Psoas muscle (tissue), 8 donors: ENCODE measurements around the gene CKB. TPM values are rescaled to one million over a fixed set of nuclear protein-coding genes. Genes with fewer than 3 reads are reported as not detected.

Source experiments
- ATAC-seq, 4 donors: fragments of 200-7000 bp; cut with Tn5 transposase; one replicate each; pipeline ENCODE4 v1.9.1; 2020; ENCODE audit warnings: moderate library complexity in 3 of 4, mild to moderate bottlenecking in 2 of 4
- DNase-seq, 2 donors: peaks; one replicate each; pipeline ENCODE4 v3.0.0-alpha.2; 2020
- H3K27ac ChIP-seq: fragments of 200-600 bp; one replicate; pipeline ENCODE4 v1.8.0; 2022
- H3K27me3 ChIP-seq, 3 donors: fragments of 200-600 bp in 1 of 3; one replicate each; pipeline versions ENCODE4 v1.6.1 to v1.8.0; 2013 to 2022; ENCODE audit warnings: low read length in 2 of 3, mild to moderate bottlenecking in 2 of 3, moderate library complexity in 1 of 3; ENCODE audit not compliant: insufficient read depth in 3 of 3
- H3K36me3 ChIP-seq, 2 donors: fragments of 200-600 bp in 1 of 2; one replicate each; pipeline versions ENCODE4 v1.6.1 to v1.8.0; 2013 to 2022; ENCODE audit warnings: low read depth in 1 of 2, mild to moderate bottlenecking in 1 of 2, moderate library complexity in 1 of 2; ENCODE audit not compliant: insufficient read depth in 1 of 2
- H3K4me1 ChIP-seq: fragments of 200-600 bp; one replicate; pipeline ENCODE4 v1.8.0; 2022
- H3K4me3 ChIP-seq: fragments of 200-600 bp; one replicate; pipeline ENCODE4 v1.8.0; 2022; ENCODE audit warnings: mild to moderate bottlenecking
- H3K9me3 ChIP-seq: fragments of 200-600 bp; one replicate; pipeline ENCODE4 v1.8.0; 2022
- WGBS, 3 donors: extraction: QIAGEN DNeasy Blood & Tissue Kit; methylation state at CpG; one replicate each; pipeline versions ENCODE4 v1.1.6 to v1.1.7; 2013; 5-methylcytosine and 5-hydroxymethylcytosine counted together
- intact Hi-C, 2 donors: fragments of 100-400 bp; cut with DNase I; formaldehyde crosslinking; loops; one replicate each; pipeline versions ENCODE4 v1.11.0 to v1.14.2; 2022
- polyA plus RNA-seq, 3 donors: library from polyadenylated mRNA; stranded (reverse); fragments of 200-250 nt; gene quantifications; one replicate each; pipeline ENCODE4 v1.2.3, GENCODE V29; 2013
- total RNA-seq, 4 donors: library from RNA; stranded (reverse); fragmentation: NEBNext Ultra II Directional in 2 of 4; extraction: Animal tissue kit (Norgen Biotek cat#: 25700) in 2 of 4; gene quantifications; one replicate each; pipeline versions ENCODE4 v1.2.1 to v1.2.4, GENCODE V29; 2021 to 2023
- TF ChIP-seq, protein P1 (sequence below): fragments of 200-600 bp; IDR thresholded peaks from one replicate; pipeline ENCODE4 v1.8.0; 2022; ENCODE audit warnings: antibody characterized with exemption
- donor health status: healthy with polysubstance abuse.
- donor health status: DM: no; HTN: no; CAD: no; lungs with moderate emphysema.
- donor health status: Bipolar disorder and iron deficiency.
- donor health status: healthy.
- donor health status: DM: yes; HTN: yes; CAD: no.
- donor health status: DM: no; HTN: no; CAD: no.
- donor health status: DM: no; HTN: no; CAD: no.
- donor health status: DM: yes; HTN: yes; CAD: no.

CKB gene
- total and polyA plus RNA-seq, 7 donors: 19.5 to 383 (median 44.9) TPM

GRCh38 chr14:103501041-103501870, 21.4 kb downstream of the CKB start:
- DNase-seq (no peak), ATAC-seq (peak in 1 of 4 donors; percentile 36)
- peak overlapping the region; percentile 5 for H3K27ac ChIP-seq
- H3K27me3 ChIP-seq: no peaks in the 10 kb centered on the region
- peaks cover 7% of the 10 kb centered on the region for H3K4me1 ChIP-seq
- H3K4me3 ChIP-seq: no peak overlapping the region
- H3K36me3 ChIP-seq: peaks cover 10 to 86% of the 10 kb centered on the region in 2 donors
- TF ChIP-seq, protein P1, sequence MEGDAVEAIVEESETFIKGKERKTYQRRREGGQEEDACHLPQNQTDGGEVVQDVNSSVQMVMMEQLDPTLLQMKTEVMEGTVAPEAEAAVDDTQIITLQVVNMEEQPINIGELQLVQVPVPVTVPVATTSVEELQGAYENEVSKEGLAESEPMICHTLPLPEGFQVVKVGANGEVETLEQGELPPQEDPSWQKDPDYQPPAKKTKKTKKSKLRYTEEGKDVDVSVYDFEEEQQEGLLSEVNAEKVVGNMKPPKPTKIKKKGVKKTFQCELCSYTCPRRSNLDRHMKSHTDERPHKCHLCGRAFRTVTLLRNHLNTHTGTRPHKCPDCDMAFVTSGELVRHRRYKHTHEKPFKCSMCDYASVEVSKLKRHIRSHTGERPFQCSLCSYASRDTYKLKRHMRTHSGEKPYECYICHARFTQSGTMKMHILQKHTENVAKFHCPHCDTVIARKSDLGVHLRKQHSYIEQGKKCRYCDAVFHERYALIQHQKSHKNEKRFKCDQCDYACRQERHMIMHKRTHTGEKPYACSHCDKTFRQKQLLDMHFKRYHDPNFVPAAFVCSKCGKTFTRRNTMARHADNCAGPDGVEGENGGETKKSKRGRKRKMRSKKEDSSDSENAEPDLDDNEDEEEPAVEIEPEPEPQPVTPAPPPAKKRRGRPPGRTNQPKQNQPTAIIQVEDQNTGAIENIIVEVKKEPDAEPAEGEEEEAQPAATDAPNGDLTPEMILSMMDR: no peak
- intact Hi-C loops: no loop called here
- H3K9me3 ChIP-seq: no peaks in the 10 kb centered on the region
- WGBS, 3 donors: 77 to 81% (median 78%) methylated on average over 11 of the region's 11 CpGs

- intact Hi-C loops: no loop called here
- DNase-seq (peak; percentile 88 to 93), ATAC-seq (peak; percentile 84 to 89 (median 89))
- WGBS, 3 donors: 44 to 47% (median 45%) methylated on average over 17 of the region's 17 CpGs
- peaks cover 14% of the 10 kb centered on the region for H3K4me1 ChIP-seq
- no peak overlapping the region for H3K4me3 ChIP-seq
- H3K9me3 ChIP-seq: no peaks in the 10 kb centered on the region
- no peak overlapping the region for H3K27ac ChIP-seq
- TF ChIP-seq, protein P1: peak; percentile 91
- no peaks in the 10 kb centered on the region for H3K27me3 ChIP-seq
- H3K36me3 ChIP-seq: peaks cover 10 to 86% of the 10 kb centered on the region in 2 donors
These were observed 22.3 kb downstream of the CKB start for GRCh38 chr14:103500148-103500990.

- ATAC-seq (peak in 1 of 4 donors; percentile 17), DNase-seq (no peak)
- TF ChIP-seq, protein P1: no peak
- Histone ChIP-seq H3K27me3 (no peaks in the 10 kb centered on the region), H3K9me3 (no peaks in the 10 kb centered on the region), H3K27ac (no peak overlapping the region), H3K36me3 (peaks cover 10 to 86% of the 10 kb centered on the region in 2 donors), H3K4me3 (no peak overlapping the region), H3K4me1 (peaks cover 19% of the 10 kb centered on the region)
- intact Hi-C loops: loop anchor here in 1 of 2 donors (10.0 kb wide), 1 partner anchor 45 kb away; no protein-coding TSS in a partner anchor
- WGBS, 3 donors: 75 to 78% (median 76%) methylated on average over 10 of the region's 10 CpGs
These were observed 22.9 kb downstream of the CKB start for GRCh38 chr14:103499709-103500108.

DNA sequence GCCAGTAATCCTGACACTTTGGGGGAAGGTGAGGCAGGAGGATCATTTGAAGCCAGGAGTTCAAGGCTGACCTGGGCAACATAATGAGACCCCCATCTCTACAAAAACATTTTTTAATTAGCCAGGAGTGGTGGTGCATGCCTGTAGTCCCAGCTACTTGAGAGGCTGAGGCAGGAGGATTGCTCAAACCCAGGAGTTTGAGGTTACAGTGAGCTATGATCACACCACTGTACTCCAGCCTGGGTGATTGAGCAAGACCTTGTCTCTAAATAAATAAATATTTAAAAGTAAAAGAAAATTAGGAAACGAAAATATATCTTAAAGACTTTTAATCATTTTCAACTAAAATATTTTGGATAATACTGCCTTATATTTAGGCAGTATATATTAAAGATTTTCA, 25.9 kb downstream of the CKB start:
- 0 to 55% (median 45%) methylated on average over 1 of the region's 1 CpG for WGBS, 3 donors
- peaks cover 1 to 86% of the 10 kb centered on the region in 2 donors for H3K36me3 ChIP-seq
- TF ChIP-seq, protein P1: no peak
- no peaks in the 10 kb centered on the region for H3K9me3 ChIP-seq
- H3K27ac ChIP-seq: peak overlapping the region; percentile 61
- intact Hi-C loops: loop anchor here in 1 of 2 donors (10.0 kb wide), 1 partner anchor 48 kb away; no protein-coding TSS in a partner anchor
- H3K4me3 ChIP-seq: no peak overlapping the region
- peaks cover 24% of the 10 kb centered on the region for H3K4me1 ChIP-seq
- DNase-seq (no peak), ATAC-seq (no peak)
- no peaks in the 10 kb centered on the region for H3K27me3 ChIP-seq
